Loucy (cell line): ENCODE results near the gene PPP1R14B.

Experiments used
- CTCF ChIP-seq: fragments of 200-600 bp; sonication (generic); conservative IDR thresholded peaks from 2 replicates; pipeline ENCODE4 v1.5.1; 2014; ENCODE audit warnings: mild to moderate bottlenecking, antibody characterized with exemption, low read length
- EZH2phosphoT487 ChIP-seq: fragments of 200-600 bp; IDR thresholded peaks from 2 replicates; pipeline ENCODE4 v1.6.1; 2018; ENCODE audit warnings: antibody characterized with exemption, mild to moderate bottlenecking, moderate library complexity, borderline replicate concordance

DNA sequence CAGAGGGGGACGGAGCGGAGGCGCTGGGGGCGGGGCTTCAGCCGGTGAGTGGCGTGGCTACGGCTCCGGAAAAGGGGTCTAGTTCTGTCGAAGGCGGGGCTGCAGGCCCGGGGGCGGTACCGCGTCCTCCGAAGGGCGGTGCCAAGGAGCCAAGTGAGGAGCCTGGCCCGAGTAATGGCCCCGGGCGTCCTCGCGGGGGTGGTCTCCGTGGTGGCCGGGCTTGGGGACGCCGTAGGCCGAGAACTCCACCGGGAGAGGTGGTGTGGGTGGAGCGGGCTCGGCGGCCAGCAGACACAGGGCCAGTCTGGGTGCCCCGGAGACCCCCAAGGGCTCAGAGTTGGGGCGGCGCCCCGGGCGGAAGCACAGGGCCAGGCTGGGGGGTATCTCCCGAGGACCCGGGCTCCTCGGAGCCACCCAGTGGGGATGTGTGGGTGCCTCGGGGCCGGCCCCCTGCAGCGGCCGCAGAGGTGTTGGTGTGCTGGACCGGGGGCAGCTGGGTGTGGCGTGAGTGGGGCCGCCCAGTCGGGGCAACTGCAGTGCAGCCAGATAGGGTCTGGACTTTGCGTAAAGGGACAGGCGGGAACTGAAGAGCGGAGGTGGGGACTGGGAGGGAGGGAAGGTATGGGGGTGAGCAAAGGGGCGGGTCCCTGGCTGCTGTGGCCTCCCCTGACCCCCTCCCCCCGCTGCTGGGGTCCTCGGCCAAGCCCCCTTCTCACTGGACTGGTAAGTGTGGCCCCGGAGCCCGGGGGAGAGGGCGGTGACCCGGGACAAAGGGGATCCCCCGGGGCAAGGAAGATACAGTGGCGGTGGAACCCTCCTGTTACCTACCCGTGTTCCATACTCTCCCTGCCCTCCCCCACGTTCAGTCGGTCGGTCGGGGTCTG, 5.0 kb downstream of the PPP1R14B start:
- TF ChIP-seq CTCF (no peak), EZH2phosphoT487 (no peak)
